Fibroblast of lung (primary cell): ENCODE data around the gene WFIKKN1.

Source experiments
- EZH2 ChIP-seq: IDR thresholded peaks from 2 replicates; pipeline ENCODE4 v1.5.1; 2012; ENCODE audit warnings: low read length, control low read depth, mild to moderate bottlenecking; ENCODE audit errors: missing control alignments
- TF ChIP-seq, protein P1 (sequence below), 2 donors: IDR thresholded peaks in 1 of 2; conservative IDR thresholded peaks in 1 of 2; 1 replicate in 1 of 2; 2 replicates in 1 of 2; pipeline ENCODE4 v1.5.1; 2011 to 2012; ENCODE audit warnings: low read length in 2 of 2, control low read depth in 1 of 2, inconsistent platforms in 1 of 2, low read depth in 1 of 2, mild to moderate bottlenecking in 1 of 2

DNA sequence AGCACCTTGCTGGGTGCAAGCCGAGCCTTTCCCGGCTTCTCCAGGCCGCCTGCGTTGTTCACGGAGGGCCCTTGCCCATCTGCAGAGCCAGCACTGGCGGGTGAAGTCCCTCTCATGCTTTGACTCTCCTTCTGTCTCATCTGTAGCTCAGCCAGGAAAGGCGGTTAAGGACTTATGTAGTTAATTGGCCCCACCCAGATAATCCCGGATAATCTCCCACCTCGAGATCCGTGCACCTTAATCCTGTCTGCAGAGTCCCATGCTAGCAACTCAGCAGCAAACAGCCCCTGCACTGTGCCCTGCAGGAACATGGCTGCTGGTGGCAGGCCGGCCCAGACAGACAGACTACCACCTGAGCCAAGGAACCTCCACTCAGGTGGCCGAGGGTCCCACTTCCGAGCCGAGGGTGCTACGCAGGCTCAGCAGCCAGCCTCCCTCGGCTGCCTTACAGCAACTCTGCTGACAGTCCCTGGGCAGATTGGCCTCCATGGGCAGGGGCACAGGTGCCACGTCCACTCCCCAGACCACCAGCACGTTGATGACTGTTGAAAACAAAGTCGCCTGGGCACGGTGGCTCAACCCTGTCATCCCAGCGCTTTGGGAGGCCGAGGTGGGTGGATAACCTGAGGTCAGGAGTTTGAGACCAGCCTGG is 24.0 kb upstream of the WFIKKN1 start:
- TF ChIP-seq, protein P1, sequence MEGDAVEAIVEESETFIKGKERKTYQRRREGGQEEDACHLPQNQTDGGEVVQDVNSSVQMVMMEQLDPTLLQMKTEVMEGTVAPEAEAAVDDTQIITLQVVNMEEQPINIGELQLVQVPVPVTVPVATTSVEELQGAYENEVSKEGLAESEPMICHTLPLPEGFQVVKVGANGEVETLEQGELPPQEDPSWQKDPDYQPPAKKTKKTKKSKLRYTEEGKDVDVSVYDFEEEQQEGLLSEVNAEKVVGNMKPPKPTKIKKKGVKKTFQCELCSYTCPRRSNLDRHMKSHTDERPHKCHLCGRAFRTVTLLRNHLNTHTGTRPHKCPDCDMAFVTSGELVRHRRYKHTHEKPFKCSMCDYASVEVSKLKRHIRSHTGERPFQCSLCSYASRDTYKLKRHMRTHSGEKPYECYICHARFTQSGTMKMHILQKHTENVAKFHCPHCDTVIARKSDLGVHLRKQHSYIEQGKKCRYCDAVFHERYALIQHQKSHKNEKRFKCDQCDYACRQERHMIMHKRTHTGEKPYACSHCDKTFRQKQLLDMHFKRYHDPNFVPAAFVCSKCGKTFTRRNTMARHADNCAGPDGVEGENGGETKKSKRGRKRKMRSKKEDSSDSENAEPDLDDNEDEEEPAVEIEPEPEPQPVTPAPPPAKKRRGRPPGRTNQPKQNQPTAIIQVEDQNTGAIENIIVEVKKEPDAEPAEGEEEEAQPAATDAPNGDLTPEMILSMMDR (conservative IDR thresholded peaks at IDR 0.05 in 1 of 2, IDR thresholded peaks at IDR 0.05 in 1 of 2; ENCODE audit: low read depth in 1 of 2, low read length in 2 of 2), result no peak
- TF ChIP-seq EZH2, result no peak
